H9 (cell line): ENCODE data around the gene ABLIM1. TPM values are rescaled to one million over a fixed set of nuclear protein-coding genes. Genes with fewer than 3 reads are reported as not detected.
A peak's percentile ranks its signal among the peaks of the same experiment; 100 is the strongest.

ENCODE experiments used
- DNase-seq: peaks from one replicate; pipeline ENCODE4 v3.0.0-alpha.2; 2017
- H2AFZ ChIP-seq: one replicate; pipeline ENCODE4 v1.6.1; 2013; ENCODE audit warnings: mild to moderate bottlenecking, low read length, control low read depth, moderate library complexity
- H2AK5ac ChIP-seq: 2 replicates; pipeline ENCODE4 v1.6.1; 2013; ENCODE audit warnings: low read length, control low read depth, mixed read lengths; ENCODE audit not compliant: insufficient read length
- H2BK120ac ChIP-seq: one replicate; pipeline ENCODE4 v1.6.1; 2013; ENCODE audit warnings: low read depth, mild to moderate bottlenecking, low read length, control low read depth, inconsistent platforms; ENCODE audit not compliant: poor library complexity, severe bottlenecking
- H2BK12ac ChIP-seq: 2 replicates; pipeline ENCODE4 v1.6.1; 2013; ENCODE audit warnings: low read length, control low read depth, mixed read lengths, low read depth; ENCODE audit not compliant: insufficient read length
- H2BK15ac ChIP-seq: 2 replicates; pipeline ENCODE4 v1.6.1; 2013; ENCODE audit warnings: low read depth, low read length, control low read depth
- H2BK20ac ChIP-seq: one replicate; pipeline ENCODE4 v1.6.1; 2013; ENCODE audit warnings: low read depth, mild to moderate bottlenecking, low read length, control low read depth, inconsistent platforms; ENCODE audit not compliant: poor library complexity, severe bottlenecking
- H2BK5ac ChIP-seq: 2 replicates; pipeline ENCODE4 v1.6.1; 2013; ENCODE audit warnings: low read length, control low read depth, mixed read lengths; ENCODE audit not compliant: insufficient read length
- H3K14ac ChIP-seq: 2 replicates; pipeline ENCODE4 v1.6.1; 2013; ENCODE audit warnings: low read length, control low read depth; ENCODE audit not compliant: insufficient read depth
- H3K18ac ChIP-seq: 2 replicates; pipeline ENCODE4 v1.6.1; 2013; ENCODE audit warnings: low read depth, mild to moderate bottlenecking, mixed read lengths, low read length, control low read depth; ENCODE audit not compliant: insufficient read length
- H3K23ac ChIP-seq: 2 replicates; pipeline ENCODE4 v1.6.1; 2013; ENCODE audit warnings: low read length, control low read depth, mixed read lengths, low read depth; ENCODE audit not compliant: insufficient read length
- H3K23me2 ChIP-seq: 2 replicates; pipeline ENCODE4 v1.6.1; 2013; ENCODE audit warnings: low read depth, mild to moderate bottlenecking, mixed read lengths, low read length, control low read depth; ENCODE audit not compliant: insufficient read length, poor library complexity, severe bottlenecking
- H3K27ac ChIP-seq: 2 replicates; pipeline ENCODE4 v1.5.1; 2013; ENCODE audit warnings: low read length, control low read depth, mixed read lengths, low read depth; ENCODE audit not compliant: insufficient read length
- H3K27me3 ChIP-seq: 2 replicates; pipeline ENCODE4 v1.6.1; 2013; ENCODE audit warnings: low read length, control low read depth, inconsistent platforms; ENCODE audit not compliant: insufficient read depth
- H3K4ac ChIP-seq: 2 replicates; pipeline ENCODE4 v1.6.1; 2013; ENCODE audit warnings: low read depth, mild to moderate bottlenecking, control low read depth, inconsistent platforms, low read length, moderate library complexity
- H3K4me1 ChIP-seq: 2 replicates; pipeline ENCODE4 v1.6.1; 2013; ENCODE audit warnings: low read length, control low read depth, inconsistent platforms; ENCODE audit not compliant: insufficient read depth
- H3K4me2 ChIP-seq: 2 replicates; pipeline ENCODE4 v1.6.1; 2013; ENCODE audit warnings: low read length, control low read depth, mixed read lengths; ENCODE audit not compliant: insufficient read length, insufficient read depth
- H3K56ac ChIP-seq: 2 replicates; pipeline ENCODE4 v1.6.1; 2013; ENCODE audit warnings: low read depth, mild to moderate bottlenecking, mixed read lengths, low read length, control low read depth; ENCODE audit not compliant: insufficient read length
- H3K79me1 ChIP-seq: 2 replicates; pipeline ENCODE4 v1.6.1; 2013; ENCODE audit warnings: low read depth, mild to moderate bottlenecking, moderate library complexity, low read length, control low read depth, inconsistent platforms; ENCODE audit not compliant: insufficient read depth, poor library complexity, severe bottlenecking
- H3K79me2 ChIP-seq: 2 replicates; pipeline ENCODE4 v1.6.1; 2013; ENCODE audit warnings: low read length, control low read depth, inconsistent platforms; ENCODE audit not compliant: insufficient read depth
- H3K9ac ChIP-seq: 2 replicates; pipeline ENCODE4 v1.6.1; 2013; ENCODE audit warnings: low read length, control low read depth, mixed read lengths; ENCODE audit not compliant: insufficient read length; ENCODE audit errors: extremely low read depth
- H3K9me3 ChIP-seq: one replicate; pipeline ENCODE4 v1.6.1; 2013; ENCODE audit warnings: low read depth, low read length, inconsistent platforms; ENCODE audit not compliant: control insufficient read depth
- H3T11ph ChIP-seq: one replicate; pipeline ENCODE4 v1.6.1; 2013; ENCODE audit warnings: mild to moderate bottlenecking, low read length, control low read depth, inconsistent platforms
- H4K20me1 ChIP-seq: one replicate; pipeline ENCODE4 v1.6.1; 2013; ENCODE audit not compliant: control insufficient read depth, insufficient read length, insufficient read depth
- H4K5ac ChIP-seq: 2 replicates; pipeline ENCODE4 v1.6.1; 2013; ENCODE audit warnings: low read depth, mild to moderate bottlenecking, mixed read lengths, low read length, control low read depth; ENCODE audit not compliant: insufficient read length
- H4K8ac ChIP-seq: replicated peaks from 2 replicates; pipeline ENCODE4 v1.6.1; 2013; ENCODE audit warnings: low read length, control low read depth, mixed read lengths, low read depth; ENCODE audit not compliant: insufficient read length
- H4K91ac ChIP-seq: 2 replicates; pipeline ENCODE4 v1.6.1; 2013; ENCODE audit warnings: low read depth, mild to moderate bottlenecking, moderate library complexity, mixed read lengths, low read length, control low read depth; ENCODE audit not compliant: insufficient read length
- H3K27ac Mint-ChIP-seq, 3 experiments: 2 replicates in 2 of 3; 3 replicates in 1 of 3; pipeline ENCODE4 v1.8.0; 2020 to 2021; ENCODE audit warnings: mixed read lengths in 3 of 3, mild to moderate bottlenecking in 1 of 3, moderate library complexity in 1 of 3
- H3K27me3 Mint-ChIP-seq: 2 replicates; pipeline ENCODE4 v1.8.0; 2021; ENCODE audit warnings: low read depth, mild to moderate bottlenecking, moderate library complexity, mixed read lengths
- H3K36me3 Mint-ChIP-seq, 3 experiments: 2 replicates in 2 of 3; 3 replicates in 1 of 3; pipeline ENCODE4 v1.8.0; 2020 to 2021; ENCODE audit warnings: low read depth in 3 of 3, mixed read lengths in 3 of 3; ENCODE audit not compliant: insufficient read depth in 1 of 3
- H3K4me1 Mint-ChIP-seq, 2 experiments: 2 replicates each; pipeline ENCODE4 v1.8.0; 2020; ENCODE audit warnings: mixed read lengths in 2 of 2
- H3K4me3 Mint-ChIP-seq, 2 experiments: 2 replicates in 1 of 2; 3 replicates in 1 of 2; pipeline ENCODE4 v1.8.0; 2020 to 2021; ENCODE audit warnings: mild to moderate bottlenecking in 2 of 2, mixed read lengths in 2 of 2, moderate library complexity in 1 of 2
- H3K9me3 Mint-ChIP-seq, 2 experiments: 2 replicates in 1 of 2; 3 replicates in 1 of 2; pipeline ENCODE4 v1.8.0; 2020; ENCODE audit warnings: mild to moderate bottlenecking in 2 of 2, mixed read lengths in 2 of 2, moderate library complexity in 1 of 2
- WGBS: extraction: QIAGEN DNeasy Blood & Tissue Kit; methylation state at CpG from one replicate; pipeline ENCODE4 v1.1.7; 2013; ENCODE audit warnings: missing lambda C conversion rate, low lambda C conversion rate, mixed read lengths; ENCODE audit not compliant: insufficient read length; ENCODE audit errors: extremely low coverage; 5-methylcytosine and 5-hydroxymethylcytosine counted together
- total RNA-seq: library from RNA; stranded (reverse); gene quantifications from 2 replicates; pipeline ENCODE4 v1.2.1, GENCODE V29; 2021
- TF ChIP-seq, protein P1 (sequence below): fragments of 200-600 bp; sonication (generic); conservative IDR thresholded peaks from 3 replicates; pipeline ENCODE4 v1.8.0; 2021; ENCODE audit warnings: antibody characterized with exemption, mild to moderate bottlenecking

ABLIM1 gene
- total RNA-seq, 1 experiment from 2014 or later: 32.1 TPM

DNA sequence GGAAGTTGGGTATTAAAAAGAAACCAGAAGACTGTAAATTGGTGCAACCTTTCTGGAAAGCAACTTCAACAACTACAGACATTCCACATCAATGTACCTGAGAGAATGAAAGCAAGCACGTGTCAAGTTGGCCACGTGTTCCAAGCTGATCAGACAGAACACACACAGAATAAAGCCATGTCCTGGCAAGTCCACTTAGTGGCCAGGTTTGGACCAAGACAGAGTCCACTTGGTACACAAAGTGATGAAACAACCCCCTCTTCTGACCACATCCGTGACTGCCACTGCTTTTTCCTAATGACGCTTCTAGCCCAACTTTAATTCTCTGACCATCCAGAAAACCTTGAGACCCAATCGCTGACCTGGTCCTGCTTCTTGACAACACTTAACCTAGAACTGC is 109.4 kb downstream of the ABLIM1 start:
- no peaks in the 10 kb centered on the region for H3K27me3 ChIP-seq
- no peak overlapping the region for H3T11ph ChIP-seq
- H2BK5ac ChIP-seq: no peak overlapping the region
- H2AFZ ChIP-seq: no peak overlapping the region
- no peak overlapping the region for H2AK5ac ChIP-seq
- no peak overlapping the region for H3K4me2 ChIP-seq
- H3K79me1 ChIP-seq: no peaks in the 10 kb centered on the region
- no peak overlapping the region for H2BK15ac ChIP-seq
- H3K23ac ChIP-seq: no peak overlapping the region
- H3K9ac ChIP-seq: no peak overlapping the region
- H3K4me1 Mint-ChIP-seq: no peaks in the 10 kb centered on the region
- no peak overlapping the region for H2BK20ac ChIP-seq
- no peak overlapping the region for H4K8ac ChIP-seq
- H2BK12ac ChIP-seq: no peak overlapping the region
- WGBS: no CpG with 5 or more reads among the region's 5 CpGs
- H4K20me1 ChIP-seq: no peaks in the 10 kb centered on the region
- H3K14ac ChIP-seq: no peak overlapping the region
- no peak overlapping the region for H4K91ac ChIP-seq
- H2BK120ac ChIP-seq: no peak overlapping the region
- no peak overlapping the region for H3K18ac ChIP-seq
- no peaks in the 10 kb centered on the region for H3K23me2 ChIP-seq
- no peak overlapping the region for H3K56ac ChIP-seq
- H3K27ac ChIP-seq: no peak overlapping the region
- no peaks in the 10 kb centered on the region for H3K36me3 Mint-ChIP-seq
- H3K4me1 ChIP-seq: no peaks in the 10 kb centered on the region
- TF ChIP-seq, protein P1, sequence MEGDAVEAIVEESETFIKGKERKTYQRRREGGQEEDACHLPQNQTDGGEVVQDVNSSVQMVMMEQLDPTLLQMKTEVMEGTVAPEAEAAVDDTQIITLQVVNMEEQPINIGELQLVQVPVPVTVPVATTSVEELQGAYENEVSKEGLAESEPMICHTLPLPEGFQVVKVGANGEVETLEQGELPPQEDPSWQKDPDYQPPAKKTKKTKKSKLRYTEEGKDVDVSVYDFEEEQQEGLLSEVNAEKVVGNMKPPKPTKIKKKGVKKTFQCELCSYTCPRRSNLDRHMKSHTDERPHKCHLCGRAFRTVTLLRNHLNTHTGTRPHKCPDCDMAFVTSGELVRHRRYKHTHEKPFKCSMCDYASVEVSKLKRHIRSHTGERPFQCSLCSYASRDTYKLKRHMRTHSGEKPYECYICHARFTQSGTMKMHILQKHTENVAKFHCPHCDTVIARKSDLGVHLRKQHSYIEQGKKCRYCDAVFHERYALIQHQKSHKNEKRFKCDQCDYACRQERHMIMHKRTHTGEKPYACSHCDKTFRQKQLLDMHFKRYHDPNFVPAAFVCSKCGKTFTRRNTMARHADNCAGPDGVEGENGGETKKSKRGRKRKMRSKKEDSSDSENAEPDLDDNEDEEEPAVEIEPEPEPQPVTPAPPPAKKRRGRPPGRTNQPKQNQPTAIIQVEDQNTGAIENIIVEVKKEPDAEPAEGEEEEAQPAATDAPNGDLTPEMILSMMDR: peak; percentile 78
- H4K5ac ChIP-seq: no peak overlapping the region
- H3K27me3 Mint-ChIP-seq: no peaks in the 10 kb centered on the region; the same call in 1 of the 2 replicates
- no peaks in the 10 kb centered on the region for H3K9me3 Mint-ChIP-seq
- H3K27ac Mint-ChIP-seq: no peak overlapping the region
- H3K79me2 ChIP-seq: no peaks in the 10 kb centered on the region
- no peak overlapping the region for H3K4ac ChIP-seq
- H3K4me3 Mint-ChIP-seq: no peak overlapping the region
- peak; percentile 43 for DNase-seq
- no peaks in the 10 kb centered on the region for H3K9me3 ChIP-seq
